ENCODE measurements around the gene LONRF2.

DNA sequence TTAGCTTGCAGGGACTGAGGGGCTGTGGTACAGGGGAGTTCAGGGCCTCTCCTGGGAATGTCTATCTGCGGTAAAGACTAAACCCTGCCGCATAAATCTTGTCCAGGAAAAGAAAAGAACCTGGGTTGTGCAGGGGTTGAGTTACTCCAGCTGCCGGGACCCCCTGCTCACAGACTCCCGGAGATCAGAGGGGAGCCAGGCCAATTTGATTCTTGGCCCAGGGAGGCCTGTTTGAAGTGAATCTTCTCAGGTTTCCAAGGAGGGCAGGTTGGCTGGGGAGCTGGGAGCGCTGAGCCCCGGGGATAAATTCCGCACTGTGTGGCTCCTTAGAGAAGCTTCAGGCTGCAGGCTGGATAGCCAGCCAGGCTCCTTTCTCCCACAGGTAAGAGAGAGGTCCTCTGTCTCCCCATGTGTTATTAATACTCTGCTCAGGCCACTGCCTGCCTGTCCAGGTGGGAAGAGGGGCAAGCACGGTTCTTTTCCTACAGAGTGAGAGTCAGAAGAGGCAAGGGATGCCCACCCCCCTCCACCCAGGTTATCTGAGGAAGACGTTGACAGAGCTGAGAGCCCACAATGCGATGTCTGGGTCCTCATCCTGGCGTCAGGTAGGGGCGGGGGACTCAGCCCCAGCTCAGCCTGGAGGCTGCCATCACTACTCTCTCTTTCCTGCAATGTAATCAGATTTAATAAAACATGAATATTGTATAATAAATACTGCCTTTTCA is 82.7 kb downstream of the LONRF2 start:
- TF ChIP-seq CTCF (conservative IDR thresholded peaks at IDR 0.05; ENCODE audit: low read depth, low read length): no peak
- TF ChIP-seq EZH2 (IDR thresholded peaks at IDR 0.05; ENCODE audit: borderline replicate concordance, low read depth, low read length, poor library complexity, severe bottlenecking): no peak
